Measurements from ENCODE around the gene RPUSD3. TPM values are rescaled to one million over a fixed set of nuclear protein-coding genes. Genes with fewer than 3 reads are reported as not detected.
A peak's percentile ranks its signal among the peaks of the same experiment; 100 is the strongest.
"Not testable (repeated sequence)": the region's sequence is repeated elsewhere in the genome, so short reads cannot be mapped to it uniquely, and the experiment has no call there.

Gene RPUSD3
- total RNA-seq, 1 donor: 25.8 TPM

DNA sequence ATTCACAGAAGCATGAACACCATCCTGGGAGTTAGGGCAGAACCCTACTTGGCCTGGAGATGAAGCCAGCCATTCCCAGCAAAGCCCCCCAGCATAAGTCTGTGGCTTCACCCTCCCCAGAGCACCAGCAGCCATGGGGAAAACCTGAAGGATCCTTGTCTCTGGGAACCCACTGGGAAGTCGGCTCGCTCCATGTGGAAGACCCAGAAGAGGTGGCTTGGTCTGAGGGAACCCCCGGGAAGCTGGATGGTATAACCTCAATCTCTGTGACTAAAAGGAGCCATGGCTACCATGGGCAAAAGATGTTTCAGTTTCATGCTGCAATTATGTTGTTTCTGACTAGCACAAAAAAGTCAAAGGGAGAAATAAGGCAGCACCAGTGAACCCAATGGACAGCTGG lies 11.8 kb upstream of the RPUSD3 start:
- DNase-seq (ENCODE audit: low read depth): no peak
- H3K4me3 ChIP-seq (ENCODE audit: low read depth, low read length): no peak overlapping the region
- TF ChIP-seq, protein P1, sequence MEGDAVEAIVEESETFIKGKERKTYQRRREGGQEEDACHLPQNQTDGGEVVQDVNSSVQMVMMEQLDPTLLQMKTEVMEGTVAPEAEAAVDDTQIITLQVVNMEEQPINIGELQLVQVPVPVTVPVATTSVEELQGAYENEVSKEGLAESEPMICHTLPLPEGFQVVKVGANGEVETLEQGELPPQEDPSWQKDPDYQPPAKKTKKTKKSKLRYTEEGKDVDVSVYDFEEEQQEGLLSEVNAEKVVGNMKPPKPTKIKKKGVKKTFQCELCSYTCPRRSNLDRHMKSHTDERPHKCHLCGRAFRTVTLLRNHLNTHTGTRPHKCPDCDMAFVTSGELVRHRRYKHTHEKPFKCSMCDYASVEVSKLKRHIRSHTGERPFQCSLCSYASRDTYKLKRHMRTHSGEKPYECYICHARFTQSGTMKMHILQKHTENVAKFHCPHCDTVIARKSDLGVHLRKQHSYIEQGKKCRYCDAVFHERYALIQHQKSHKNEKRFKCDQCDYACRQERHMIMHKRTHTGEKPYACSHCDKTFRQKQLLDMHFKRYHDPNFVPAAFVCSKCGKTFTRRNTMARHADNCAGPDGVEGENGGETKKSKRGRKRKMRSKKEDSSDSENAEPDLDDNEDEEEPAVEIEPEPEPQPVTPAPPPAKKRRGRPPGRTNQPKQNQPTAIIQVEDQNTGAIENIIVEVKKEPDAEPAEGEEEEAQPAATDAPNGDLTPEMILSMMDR (IDR thresholded peaks at IDR 0.05; ENCODE audit: insufficient read depth, low read length): no peak

DNA sequence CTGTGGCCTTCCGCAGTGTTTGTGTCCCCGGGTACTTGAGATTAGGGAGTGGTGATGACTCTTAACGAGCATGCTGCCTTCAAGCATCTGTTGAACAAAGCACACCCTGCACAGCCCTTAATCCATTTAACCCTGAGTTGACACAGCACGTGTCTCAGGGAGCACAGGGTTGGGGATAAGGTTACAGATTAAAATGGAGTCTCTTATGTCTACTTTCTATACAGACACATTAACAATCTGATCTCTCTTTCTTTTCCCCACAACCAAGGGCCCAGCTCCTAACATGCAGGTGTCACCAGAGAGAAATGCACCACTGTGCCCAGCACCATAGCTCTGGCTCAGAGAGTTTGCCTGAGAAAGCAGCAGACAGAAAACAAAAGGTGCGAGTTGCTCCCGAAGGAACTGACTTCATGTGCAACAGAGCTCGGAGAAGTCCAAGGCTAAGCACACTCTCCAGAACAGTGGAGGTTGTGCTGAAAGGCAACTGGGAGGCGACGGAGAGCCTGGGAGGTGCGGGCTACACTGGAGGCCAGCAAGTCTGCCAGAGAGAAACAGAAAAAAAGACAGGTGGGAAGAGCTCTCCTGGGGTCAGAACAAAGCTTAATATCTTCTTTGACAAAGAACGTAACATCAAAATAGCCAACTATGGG lies 10.6 kb upstream of the RPUSD3 start:
- DNase-seq (ENCODE audit: low read depth); H3K4me3 ChIP-seq (ENCODE audit: low read depth, low read length): not testable (repeated sequence)

DNA sequence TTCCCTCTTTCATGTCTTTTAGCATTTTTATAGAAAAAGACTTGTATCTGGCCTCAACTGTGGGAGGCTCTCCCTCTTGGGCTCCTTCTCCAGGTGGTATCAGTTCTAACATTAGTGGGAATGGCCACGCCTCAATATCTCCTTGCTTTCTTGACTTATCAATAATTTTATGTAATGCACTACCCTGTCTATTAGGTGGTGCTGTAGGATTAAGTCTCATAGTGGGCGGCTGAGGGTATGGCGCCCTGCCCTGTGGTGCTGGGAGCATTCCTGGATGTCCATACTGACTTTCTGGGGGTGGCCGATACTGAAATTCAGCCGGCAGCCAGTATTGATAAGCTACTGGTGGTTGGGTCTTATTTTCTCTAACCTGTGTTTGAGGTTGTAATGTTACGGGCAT lies 8.7 kb upstream of the RPUSD3 start:
- TF ChIP-seq, protein P1 (IDR thresholded peaks at IDR 0.05; ENCODE audit: insufficient read depth, low read length): no peak
- no peak for DNase-seq (ENCODE audit: low read depth)
- H3K4me3 ChIP-seq (ENCODE audit: low read depth, low read length): no peak overlapping the region

- DNase-seq (ENCODE audit: low read depth): peak; percentile 34
Measured at GRCh38 chr3:9851926-9852325, 8.1 kb upstream of the RPUSD3 start.

GRCh38 chr3:9851383-9851782 lies 7.6 kb upstream of the RPUSD3 start:
- DNase-seq (ENCODE audit: low read depth); H3K4me3 ChIP-seq (ENCODE audit: low read depth, low read length): not testable (repeated sequence)

More at GRCh38 chr3:9851926-9852325, 8.1 kb upstream of the RPUSD3 start:
- H3K4me3 ChIP-seq (ENCODE audit: low read depth, low read length): not testable (repeated sequence)

DNA sequence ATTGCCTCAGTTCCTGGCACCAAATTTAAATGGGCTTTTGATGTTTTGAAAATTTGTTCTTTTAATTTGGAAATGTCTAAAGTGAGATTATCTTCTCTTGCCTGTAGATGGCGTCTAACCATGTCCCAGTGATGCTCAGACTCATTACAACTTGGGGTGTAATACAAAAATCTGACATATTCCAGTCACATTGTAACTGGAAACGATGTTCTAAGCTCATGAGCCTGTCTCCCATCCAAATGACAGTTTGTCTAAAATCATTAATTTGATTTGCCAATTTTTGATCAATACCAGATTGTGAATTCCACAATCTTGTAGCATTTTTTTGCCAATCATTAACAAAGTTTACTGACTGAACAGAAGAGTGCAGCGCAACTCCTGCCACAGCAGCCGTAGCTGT lies 5.1 kb upstream of the RPUSD3 start:
- DNase-seq (ENCODE audit: low read depth): peak; percentile 61
- H3K4me3 ChIP-seq (ENCODE audit: low read depth, low read length): not testable (repeated sequence)
- TF ChIP-seq, protein P1 (IDR thresholded peaks at IDR 0.05; ENCODE audit: insufficient read depth, low read length): peak; percentile 54

DNA sequence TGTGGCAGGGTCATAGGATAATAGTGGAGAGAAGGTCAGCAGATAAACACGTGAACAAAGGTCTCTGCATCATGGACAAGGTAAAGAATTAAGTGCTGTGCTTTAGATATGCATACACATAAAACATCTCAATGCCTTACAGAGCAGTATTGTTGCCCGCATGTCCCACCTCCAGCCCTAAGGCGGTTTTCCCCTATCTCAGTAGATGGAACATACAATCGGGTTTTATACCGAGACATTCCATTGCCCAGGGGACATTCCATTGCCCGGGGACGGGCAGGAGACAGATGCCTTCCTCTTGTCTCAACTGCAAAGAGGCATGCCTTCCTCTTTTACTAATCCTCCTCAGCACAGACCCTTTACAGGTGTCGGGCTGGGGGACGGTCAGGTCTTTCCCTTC lies 4.1 kb upstream of the RPUSD3 start:
- H3K4me3 ChIP-seq (ENCODE audit: low read depth, low read length); DNase-seq (ENCODE audit: low read depth): not testable (repeated sequence)

DNA sequence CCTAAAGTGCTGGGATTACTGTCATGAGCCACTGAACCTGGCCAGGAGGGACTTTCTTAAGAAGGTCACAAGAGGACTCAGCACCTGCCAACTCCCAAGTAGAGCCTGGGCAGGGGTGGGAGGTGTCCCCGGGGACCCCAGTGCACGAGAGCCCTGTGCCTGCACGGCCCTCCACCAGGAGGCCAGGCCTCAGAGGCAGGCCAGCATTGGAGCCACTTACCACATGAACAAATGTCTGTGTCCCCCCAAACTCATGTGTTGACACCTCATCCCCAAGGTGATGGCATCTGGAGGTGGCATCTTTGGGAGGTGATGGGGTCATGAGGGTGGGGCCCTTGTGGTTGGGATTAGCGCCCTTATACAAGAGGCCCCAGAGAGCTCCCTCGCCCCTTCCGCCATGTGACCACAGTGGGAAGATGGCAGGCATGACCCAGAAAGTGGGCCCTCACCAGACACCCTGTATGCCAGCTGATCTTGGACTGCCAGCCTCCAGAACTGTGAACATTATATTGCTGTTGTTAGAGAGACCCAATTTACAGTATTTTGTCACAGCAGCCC lies 3.2 kb upstream of the RPUSD3 start:
- H3K4me3 ChIP-seq (ENCODE audit: low read depth, low read length): no peak overlapping the region
- no peak for DNase-seq (ENCODE audit: low read depth)
- TF ChIP-seq, protein P1 (IDR thresholded peaks at IDR 0.05; ENCODE audit: insufficient read depth, low read length): no peak

GRCh38 chr3:9846231-9846630 lies 2.4 kb upstream of the RPUSD3 start:
- H3K4me3 ChIP-seq (ENCODE audit: low read depth, low read length): no peak overlapping the region
- TF ChIP-seq, protein P1 (IDR thresholded peaks at IDR 0.05; ENCODE audit: insufficient read depth, low read length): no peak
- DNase-seq (ENCODE audit: low read depth): no peak

Data from fibroblast of the aortic adventitia (primary cell).